LNCaP clone FGC (cell line): ENCODE data around the gene ADAD2.

Experiments used
- DNase-seq: peaks from one replicate; pipeline ENCODE4 v3.0.0-alpha.2; 2011; ENCODE audit warnings: low read depth
- H3K4me3 ChIP-seq: 2 replicates; pipeline ENCODE4 v1.5.1; 2011; ENCODE audit warnings: mild to moderate bottlenecking, low read depth, low read length, control low read depth
- TF ChIP-seq, protein P1 (sequence below): IDR thresholded peaks from 2 replicates; pipeline ENCODE4 v1.5.1; 2012; ENCODE audit warnings: mild to moderate bottlenecking; ENCODE audit not compliant: control insufficient read depth, insufficient read depth; ENCODE audit errors: extremely low read depth

Gene ADAD2

DNA sequence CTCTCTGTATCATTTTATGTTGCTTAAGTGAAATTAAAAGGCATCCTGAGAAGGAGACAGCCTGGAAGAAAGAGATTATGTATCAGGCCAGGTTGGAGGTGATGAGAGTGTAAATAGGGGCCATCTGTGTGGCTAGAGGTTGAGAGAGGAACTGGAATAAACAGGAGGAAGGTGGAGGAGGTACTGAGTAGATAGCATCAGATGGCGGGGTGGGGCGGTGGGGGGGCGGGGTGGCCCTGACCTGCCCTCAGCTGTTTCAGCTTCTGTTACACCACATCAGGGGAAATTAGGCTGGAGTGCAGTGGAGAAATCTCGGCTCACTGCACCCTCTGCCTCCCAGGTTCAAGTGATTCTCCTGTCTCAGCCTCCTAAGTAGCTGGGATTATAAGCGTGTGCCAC is 55.7 kb downstream of the ADAD2 start:
- no peak overlapping the region for H3K4me3 ChIP-seq
- TF ChIP-seq, protein P1, sequence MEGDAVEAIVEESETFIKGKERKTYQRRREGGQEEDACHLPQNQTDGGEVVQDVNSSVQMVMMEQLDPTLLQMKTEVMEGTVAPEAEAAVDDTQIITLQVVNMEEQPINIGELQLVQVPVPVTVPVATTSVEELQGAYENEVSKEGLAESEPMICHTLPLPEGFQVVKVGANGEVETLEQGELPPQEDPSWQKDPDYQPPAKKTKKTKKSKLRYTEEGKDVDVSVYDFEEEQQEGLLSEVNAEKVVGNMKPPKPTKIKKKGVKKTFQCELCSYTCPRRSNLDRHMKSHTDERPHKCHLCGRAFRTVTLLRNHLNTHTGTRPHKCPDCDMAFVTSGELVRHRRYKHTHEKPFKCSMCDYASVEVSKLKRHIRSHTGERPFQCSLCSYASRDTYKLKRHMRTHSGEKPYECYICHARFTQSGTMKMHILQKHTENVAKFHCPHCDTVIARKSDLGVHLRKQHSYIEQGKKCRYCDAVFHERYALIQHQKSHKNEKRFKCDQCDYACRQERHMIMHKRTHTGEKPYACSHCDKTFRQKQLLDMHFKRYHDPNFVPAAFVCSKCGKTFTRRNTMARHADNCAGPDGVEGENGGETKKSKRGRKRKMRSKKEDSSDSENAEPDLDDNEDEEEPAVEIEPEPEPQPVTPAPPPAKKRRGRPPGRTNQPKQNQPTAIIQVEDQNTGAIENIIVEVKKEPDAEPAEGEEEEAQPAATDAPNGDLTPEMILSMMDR = no peak
- DNase-seq = no peak
